GM18858 (cell line): Measurements from ENCODE around the gene GSK3A.

Experiments
- ATAC-seq: cut with Tn5 transposase; IDR thresholded peaks from one replicate; pipeline ENCODE4 v1.9.1; 2021; ENCODE audit not compliant: unreplicated experiment

GSK3A gene

GRCh38 chr19:42242512-42243409 lies at the start of gene GSK3A:
TSS of gene GSK3A (minus strand) at chr19:42242602. CDS start at chr19:42242465, 137 bp downstream.
- ATAC-seq = peak; percentile 51

GRCh38 chr19:42291435-42291810 lies 49.0 kb upstream of the GSK3A start:
- no peak for ATAC-seq

DNA sequence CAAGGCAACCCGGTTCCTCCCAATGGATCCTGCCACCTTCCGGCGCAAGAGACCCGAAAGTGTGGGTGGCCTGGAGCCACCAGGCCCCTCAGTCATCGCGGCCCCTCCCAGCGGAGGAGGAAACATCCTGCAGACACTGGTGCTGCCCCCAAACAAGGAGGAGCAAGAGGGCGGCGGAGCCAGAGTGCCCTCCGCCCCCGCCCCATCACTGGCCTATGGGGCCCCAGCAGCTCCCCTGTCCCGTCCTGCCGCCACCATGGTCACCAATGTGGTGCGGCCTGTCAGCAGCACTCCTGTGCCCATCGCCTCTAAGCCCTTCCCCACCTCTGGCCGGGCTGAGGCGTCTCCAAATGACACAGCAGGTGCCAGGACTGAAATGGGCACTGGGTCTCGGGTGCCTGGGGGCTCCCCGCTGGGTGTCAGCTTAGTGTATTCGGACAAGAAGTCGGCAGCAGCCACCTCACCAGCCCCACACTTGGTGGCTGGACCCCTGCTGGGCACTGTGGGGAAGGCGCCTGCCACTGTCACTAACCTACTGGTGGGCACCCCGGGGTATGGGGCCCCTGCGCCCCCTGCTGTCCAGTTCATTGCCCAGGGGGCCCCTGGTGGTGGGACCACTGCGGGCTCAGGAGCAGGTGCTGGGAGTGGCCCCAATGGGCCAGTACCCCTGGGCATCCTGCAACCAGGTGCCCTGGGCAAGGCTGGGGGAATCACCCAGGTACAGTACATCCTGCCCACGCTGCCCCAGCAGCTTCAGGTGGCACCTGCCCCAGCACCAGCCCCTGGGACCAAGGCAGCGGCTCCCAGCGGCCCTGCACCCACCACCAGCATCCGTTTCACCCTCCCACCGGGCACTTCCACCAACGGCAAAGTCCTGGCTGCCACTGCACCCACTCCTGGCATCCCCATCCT lies 48.4 kb upstream of the GSK3A start:
- no peak for ATAC-seq

GRCh38 chr19:42290136-42290522 lies 47.7 kb upstream of the GSK3A start:
- ATAC-seq = no peak

DNA sequence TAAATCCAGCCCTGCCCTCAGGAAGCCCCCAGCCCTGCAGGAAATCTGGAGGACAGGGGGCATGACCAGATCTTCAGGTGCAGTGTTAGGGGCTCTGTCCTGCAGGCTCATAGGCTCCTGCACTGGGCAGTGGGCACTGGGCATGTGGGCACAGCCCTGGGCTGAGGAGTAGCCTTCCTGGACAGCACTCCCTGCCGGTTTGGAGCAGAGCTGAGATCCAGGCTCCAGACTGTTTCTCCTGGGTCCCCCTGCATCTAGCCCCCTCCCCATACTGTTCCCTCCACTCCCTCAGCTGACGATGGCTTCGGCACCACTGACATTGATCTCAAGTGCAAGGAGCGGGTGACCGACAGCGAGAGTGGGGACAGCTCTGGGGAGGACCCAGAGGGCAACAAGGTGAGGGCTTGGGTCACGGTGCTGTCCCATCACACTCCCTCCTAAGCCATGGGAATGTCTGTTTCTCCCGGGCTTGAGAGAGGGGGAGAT lies 47.2 kb upstream of the GSK3A start:
- no peak for ATAC-seq

DNA sequence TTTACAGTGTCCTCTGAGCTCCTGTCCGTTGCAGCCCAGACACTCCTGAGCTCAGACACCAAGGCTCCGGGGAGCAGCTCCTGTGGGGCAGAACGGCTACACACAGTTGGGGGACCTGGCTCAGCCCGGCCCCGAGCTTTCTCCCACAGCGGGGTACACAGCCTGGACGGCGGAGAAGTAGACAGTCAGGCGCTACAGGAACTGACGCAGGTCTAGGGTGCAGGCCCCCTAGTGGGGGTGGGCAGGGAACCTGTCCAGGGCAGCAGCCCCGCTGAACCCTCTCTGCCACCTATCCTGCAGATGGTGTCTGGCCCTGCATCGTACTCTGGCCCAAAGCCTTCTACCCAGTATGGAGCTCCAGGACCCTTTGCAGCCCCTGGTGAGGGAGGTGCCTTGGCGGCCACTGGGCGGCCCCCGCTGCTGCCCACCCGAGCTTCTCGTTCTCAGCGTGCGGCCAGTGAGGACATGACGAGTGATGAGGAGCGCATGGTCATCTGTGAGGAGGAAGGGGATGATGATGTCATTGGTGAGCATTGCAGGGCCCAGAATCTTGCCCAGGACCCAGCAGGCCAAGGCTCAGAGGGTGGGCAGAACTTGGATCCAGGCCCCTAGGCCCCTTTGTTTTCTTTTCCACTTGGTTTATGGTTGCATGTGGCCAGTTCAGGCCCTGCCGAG lies 46.6 kb upstream of the GSK3A start:
- no peak for ATAC-seq

- no peak for ATAC-seq
Measured at GRCh38 chr19:42288387-42288786, 46.0 kb upstream of the GSK3A start.

GRCh38 chr19:42287827-42288107 lies 45.4 kb upstream of the GSK3A start:
- ATAC-seq = no peak

DNA sequence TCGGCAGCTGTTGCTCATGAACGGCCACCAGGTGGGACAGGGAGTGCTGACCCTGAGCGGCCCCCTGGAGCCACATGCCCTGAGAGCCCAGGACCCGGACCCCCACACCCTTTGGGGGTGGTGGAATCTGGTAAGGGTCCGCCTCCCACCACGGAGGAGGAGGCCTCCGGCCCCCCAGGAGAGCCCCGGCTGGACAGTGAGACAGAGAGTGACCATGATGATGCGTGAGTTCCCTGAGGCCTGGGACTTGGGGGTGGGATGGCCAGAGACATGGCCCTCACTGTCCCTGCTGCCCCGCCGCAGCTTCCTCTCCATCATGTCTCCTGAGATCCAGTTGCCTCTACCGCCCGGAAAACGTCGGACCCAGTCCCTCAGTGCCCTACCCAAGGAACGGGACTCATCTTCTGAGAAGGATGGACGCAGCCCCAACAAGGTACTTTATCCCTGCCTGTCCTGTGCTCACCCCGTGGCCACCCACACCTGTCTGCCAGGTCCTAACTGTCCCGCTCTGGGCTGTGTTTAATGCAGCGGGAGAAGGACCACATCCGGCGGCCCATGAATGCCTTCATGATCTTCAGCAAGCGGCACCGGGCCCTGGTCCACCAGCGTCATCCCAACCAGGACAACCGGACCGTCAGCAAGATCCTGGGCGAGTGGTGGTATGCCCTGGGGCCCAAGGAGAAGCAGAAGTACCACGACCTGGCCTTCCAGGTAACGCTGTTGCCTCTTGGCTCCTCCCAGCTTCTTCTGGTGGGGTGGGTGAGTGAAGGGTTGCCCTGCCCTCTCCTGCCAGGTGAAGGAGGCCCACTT lies 44.8 kb upstream of the GSK3A start:
- no peak for ATAC-seq

- no peak for ATAC-seq
Measured at GRCh38 chr19:42286349-42287016, 44.1 kb upstream of the GSK3A start.

DNA sequence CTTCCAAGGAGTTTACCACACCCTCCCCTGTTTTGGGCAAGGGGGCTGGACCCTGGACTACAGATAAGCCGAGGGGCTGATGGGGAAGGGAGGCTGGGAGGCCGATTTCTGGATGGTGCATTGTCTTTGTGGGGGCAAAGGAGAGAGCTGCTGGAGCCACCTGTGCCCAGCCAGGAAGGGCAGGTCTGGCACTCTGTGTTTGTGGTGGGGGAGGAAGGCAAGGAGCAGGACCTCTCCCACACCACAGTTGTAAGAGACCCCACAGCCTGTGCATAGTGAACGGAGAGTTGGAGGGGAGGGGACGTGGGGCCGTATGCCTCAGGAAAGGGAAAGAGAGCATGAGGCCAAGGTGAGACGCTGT lies 43.6 kb upstream of the GSK3A start:
- ATAC-seq = no peak

- ATAC-seq = no peak
Measured at GRCh38 chr19:42285541-42285941, 43.1 kb upstream of the GSK3A start.

DNA sequence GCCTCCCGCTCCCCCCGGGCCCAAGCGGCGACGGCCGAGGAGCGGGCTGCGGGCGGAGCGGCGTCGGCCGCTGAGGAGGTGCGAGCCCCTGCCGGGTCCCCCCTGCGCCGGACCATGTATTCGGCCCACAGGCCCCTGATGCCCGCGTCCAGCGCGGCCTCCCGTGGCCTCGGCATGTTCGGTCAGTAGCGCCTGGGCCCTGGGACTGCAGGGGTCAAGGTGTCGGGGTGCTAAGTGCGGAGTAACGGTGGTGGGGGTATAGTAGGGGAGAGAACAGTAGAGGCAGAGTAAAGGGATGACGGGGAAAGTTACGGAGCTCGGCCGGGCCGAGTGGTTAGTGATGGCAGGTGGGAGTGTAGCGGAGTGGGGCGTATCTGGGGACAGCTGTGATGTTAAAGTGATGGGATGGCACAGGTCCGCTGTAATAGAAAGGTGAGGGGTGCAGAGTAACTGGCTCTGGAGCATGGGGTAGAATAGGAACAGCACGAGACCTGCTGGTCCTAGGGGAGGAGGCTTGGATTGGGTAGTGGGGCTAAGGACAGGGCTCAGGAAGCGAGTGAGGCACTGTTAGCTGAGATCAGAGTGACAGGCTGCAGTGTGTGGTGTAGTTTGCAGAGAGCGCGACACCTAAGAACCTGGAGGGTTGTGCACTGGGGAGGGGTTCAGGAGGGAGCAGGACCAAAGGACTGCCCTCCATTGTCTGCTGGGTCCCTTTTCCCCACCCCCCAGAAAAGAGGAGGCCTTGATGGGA lies 42.4 kb upstream of the GSK3A start:
- no peak for ATAC-seq

- peak; percentile 15 for ATAC-seq
Measured at GRCh38 chr19:42284066-42284501, 41.7 kb upstream of the GSK3A start.

GRCh38 chr19:42283188-42284065 lies 41.0 kb upstream of the GSK3A start:
- ATAC-seq = peak; percentile 27

DNA sequence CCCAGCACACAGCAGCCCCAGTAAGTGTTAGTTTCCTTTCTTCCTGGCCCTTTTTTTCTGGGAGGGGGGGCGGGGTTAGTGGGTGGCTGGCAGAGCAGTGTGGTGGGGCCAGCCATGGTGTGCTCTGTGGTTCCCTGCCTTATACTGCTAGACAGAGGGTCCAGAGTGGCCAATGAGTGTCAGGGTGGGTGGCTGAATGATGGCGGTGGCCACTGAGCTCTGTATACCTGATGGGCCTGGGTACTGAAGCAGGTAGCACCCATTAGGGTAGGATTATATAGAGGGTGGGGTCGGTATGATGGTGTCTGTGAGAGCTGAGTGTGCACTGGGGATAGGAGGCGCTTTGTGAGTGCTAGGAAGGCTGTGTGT lies 40.4 kb upstream of the GSK3A start:
- no peak for ATAC-seq

- no peak for ATAC-seq
Measured at GRCh38 chr19:42281827-42282762, 39.7 kb upstream of the GSK3A start.
